Mucosa of rectum (tissue), 2 donors: ENCODE measurements around the gene KDM4B.

Experiments used
- H3K27ac ChIP-seq, 2 donors: one replicate each; pipeline ENCODE4 v1.7.0; 2013; ENCODE audit warnings: inconsistent platforms in 2 of 2, low read depth in 2 of 2, low read length in 2 of 2
- H3K27me3 ChIP-seq, 2 donors: one replicate each; pipeline ENCODE4 v1.7.0; 2013; ENCODE audit warnings: low read length in 2 of 2; ENCODE audit not compliant: control insufficient read depth in 2 of 2, insufficient read depth in 2 of 2
- H3K36me3 ChIP-seq, 2 donors: one replicate each; pipeline ENCODE4 v1.7.0; 2013; ENCODE audit warnings: low read length in 2 of 2; ENCODE audit not compliant: control insufficient read depth in 2 of 2, insufficient read depth in 2 of 2
- H3K4me1 ChIP-seq, 2 donors: one replicate each; pipeline ENCODE4 v1.7.0; 2013; ENCODE audit warnings: low read length in 2 of 2, mild to moderate bottlenecking in 1 of 2; ENCODE audit not compliant: control insufficient read depth in 2 of 2, insufficient read depth in 2 of 2
- H3K4me3 ChIP-seq, 2 donors: one replicate each; pipeline ENCODE4 v1.7.0; 2013; ENCODE audit warnings: low read length in 2 of 2
- H3K9ac ChIP-seq, 2 donors: one replicate each; pipeline ENCODE4 v1.7.0; 2013; ENCODE audit warnings: low read length in 2 of 2, low read depth in 1 of 2, mild to moderate bottlenecking in 1 of 2
- H3K9me3 ChIP-seq, 2 donors: one replicate each; pipeline ENCODE4 v1.7.0; 2013; ENCODE audit warnings: low read length in 2 of 2; ENCODE audit not compliant: control insufficient read depth in 2 of 2
- donor health status: healthy.
- donor health status: Normal muscosa, but diverticular disease.

The KDM4B gene

DNA sequence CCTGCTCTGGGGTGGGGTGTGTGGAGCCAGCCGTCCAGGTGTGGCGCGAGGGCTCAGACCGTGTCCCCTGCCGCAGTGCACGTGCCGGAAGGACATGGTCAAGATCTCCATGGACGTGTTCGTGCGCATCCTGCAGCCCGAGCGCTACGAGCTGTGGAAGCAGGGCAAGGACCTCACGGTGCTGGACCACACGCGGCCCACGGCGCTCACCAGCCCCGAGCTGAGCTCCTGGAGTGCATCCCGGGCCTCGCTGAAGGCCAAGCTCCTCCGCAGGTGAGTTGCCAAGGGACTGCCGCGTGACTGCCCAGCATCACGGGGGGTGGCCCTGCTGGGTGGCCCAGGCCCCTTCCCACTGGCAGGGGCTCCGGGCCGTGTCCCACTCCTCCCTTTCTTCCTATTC lies 141.6 kb downstream of the KDM4B start:
- Histone ChIP-seq H3K27me3 (no peaks in the 10 kb centered on the region), H3K4me1 (no peaks in the 10 kb centered on the region), H3K27ac (no peak overlapping the region), H3K36me3 (peaks cover 17 to 18% of the 10 kb centered on the region in 2 donors), H3K9me3 (no peaks in the 10 kb centered on the region), H3K9ac (no peak overlapping the region), H3K4me3 (no peak overlapping the region)

DNA sequence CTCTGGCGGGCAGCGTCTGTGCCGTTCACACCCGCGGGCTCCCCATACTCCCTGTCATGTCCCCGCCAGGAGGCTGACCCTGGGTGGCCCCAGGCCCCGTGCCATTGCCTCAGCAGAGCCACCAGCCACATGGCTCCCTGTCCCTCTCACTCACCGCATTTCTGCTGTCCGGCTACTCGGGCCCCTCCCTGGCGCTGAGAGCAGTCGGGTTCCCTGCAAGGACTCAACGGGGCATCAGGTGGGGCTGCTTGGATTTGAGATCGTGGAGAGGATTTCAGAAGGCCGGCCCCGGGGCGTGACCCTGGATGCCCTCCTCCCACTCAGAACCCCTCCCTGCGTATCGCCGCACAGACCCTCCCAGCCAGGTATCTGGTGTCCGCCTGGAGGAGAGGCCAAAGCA lies 142.1 kb downstream of the KDM4B start:
- peaks cover 17 to 18% of the 10 kb centered on the region in 2 donors for H3K36me3 ChIP-seq
- no peaks in the 10 kb centered on the region for H3K4me1 ChIP-seq
- no peaks in the 10 kb centered on the region for H3K9me3 ChIP-seq
- no peak overlapping the region for H3K4me3 ChIP-seq
- H3K9ac ChIP-seq, result no peak overlapping the region
- no peaks in the 10 kb centered on the region for H3K27me3 ChIP-seq
- no peak overlapping the region for H3K27ac ChIP-seq

DNA sequence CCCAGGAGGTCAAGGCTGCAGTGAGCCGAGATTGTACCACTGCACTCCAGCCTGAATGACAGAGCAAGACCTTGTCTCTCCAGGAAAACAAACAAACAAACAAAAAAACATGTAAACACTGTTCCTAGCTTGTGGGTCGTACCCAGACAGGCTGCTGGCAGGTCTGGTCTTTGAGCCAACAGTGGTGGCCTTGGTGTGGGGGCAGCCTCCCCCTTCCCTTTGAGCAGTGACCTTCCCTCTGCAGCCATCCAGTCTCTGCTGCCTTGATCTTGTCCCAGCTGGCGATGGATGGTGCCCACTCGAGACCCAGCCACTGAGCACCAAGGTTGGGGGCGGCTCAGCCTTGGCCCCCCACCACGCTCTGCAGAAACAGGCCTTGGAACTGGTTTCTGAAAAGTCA lies 143.3 kb downstream of the KDM4B start:
- Histone ChIP-seq H3K9ac (no peak overlapping the region), H3K4me1 (no peaks in the 10 kb centered on the region), H3K27me3 (no peaks in the 10 kb centered on the region), H3K9me3 (no peaks in the 10 kb centered on the region), H3K27ac (no peak overlapping the region), H3K36me3 (peaks cover 17 to 18% of the 10 kb centered on the region in 2 donors), H3K4me3 (no peak overlapping the region)

DNA sequence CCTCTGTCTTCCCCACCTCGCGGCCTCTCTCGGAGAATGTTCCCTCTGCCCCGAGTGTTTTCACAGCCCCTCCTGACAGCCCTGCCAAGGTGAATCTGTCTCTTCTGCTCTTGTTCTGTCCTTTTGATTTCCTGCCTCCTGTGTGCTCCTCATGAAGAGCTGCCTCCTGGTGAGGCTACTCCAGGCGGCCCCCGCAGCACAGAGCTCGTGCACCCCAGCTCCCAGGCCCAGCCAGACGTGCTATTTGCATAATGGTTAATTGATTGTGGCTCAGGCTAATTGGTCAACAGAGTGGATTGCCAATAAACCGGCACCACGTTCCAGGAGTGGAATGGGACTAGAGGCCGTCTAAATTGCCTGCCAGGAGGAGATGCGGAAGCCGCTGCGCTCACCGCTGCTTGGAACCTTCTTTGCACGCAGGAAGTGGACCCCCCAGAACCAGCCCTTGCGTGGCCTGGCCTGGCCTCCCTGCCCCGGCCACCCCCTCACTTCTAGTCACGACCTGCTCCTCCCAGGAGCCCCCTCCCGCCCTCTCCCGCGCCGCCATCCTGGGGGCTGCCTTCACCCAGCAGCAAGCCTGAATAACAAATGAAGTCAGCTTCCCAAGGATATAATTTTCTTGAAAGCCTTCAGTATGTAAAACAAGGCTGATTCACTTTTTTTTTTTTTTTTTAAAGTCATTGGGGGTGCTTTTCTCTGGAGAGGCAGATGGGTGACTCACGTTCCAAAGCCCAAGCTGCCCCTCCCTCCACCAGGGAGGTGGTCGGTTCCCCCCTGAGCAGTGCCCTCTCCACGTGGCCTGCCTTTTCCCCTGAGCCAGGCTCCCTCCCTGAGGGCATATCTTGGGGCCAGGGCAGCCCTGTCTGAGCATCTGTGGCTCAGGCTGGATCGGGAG lies 144.0 kb downstream of the KDM4B start:
- H3K27me3 ChIP-seq, result no peaks in the 10 kb centered on the region
- no peaks in the 10 kb centered on the region for H3K4me1 ChIP-seq
- no peak overlapping the region for H3K27ac ChIP-seq
- no peak overlapping the region for H3K9ac ChIP-seq
- no peak overlapping the region for H3K4me3 ChIP-seq
- no peaks in the 10 kb centered on the region for H3K9me3 ChIP-seq
- H3K36me3 ChIP-seq, result peaks cover 17 to 18% of the 10 kb centered on the region in 2 donors

DNA sequence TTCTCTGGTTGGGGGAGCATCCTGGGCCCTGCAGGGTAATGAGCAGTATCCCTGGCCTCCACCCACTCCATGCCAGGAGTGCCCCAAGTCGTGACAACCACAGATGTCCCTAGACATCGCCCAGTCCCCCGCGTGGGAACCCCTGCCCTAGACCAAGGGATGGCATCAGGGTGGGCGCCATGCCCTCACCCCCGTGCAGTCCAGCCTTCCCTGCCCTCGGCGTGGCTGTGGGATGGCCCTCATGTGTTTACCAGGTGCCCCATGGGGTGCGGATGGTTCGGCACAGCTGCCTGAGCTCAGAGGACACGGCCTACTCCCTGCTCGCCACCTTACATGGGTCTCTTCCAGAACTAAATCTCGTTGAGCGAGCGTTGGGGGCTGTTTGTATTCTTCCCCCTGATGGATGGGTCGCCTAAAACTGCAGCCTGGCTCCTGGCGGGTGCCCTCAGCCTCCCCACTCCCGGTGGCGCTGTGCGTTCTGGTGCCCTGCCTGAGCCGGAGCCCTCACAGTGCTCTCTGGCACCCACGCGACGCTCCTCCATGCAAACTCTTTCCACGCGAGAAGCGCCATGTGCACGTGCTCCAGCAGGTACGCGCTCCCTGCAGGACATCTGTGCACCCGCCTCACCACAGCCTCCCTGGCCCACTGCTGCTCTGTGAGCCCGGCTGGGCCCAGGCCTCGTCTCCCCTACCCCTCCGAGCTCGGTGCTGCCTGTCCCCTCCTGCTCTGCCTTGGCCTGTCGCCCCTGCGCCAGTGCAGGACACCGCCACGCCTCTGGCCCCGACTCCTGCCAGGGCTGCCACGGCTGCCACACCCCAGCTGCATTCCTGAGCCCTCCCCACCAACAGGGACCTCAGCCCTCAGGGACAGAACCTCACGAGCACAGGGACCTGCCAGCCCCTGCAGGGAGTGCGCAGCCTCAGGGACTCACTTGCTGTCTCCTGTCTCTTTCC lies 145.0 kb downstream of the KDM4B start:
- Histone ChIP-seq H3K27me3 (no peaks in the 10 kb centered on the region), H3K36me3 (peaks cover 17 to 18% of the 10 kb centered on the region in 2 donors), H3K9ac (no peak overlapping the region), H3K9me3 (no peaks in the 10 kb centered on the region), H3K27ac (no peak overlapping the region), H3K4me1 (no peaks in the 10 kb centered on the region), H3K4me3 (no peak overlapping the region)

DNA sequence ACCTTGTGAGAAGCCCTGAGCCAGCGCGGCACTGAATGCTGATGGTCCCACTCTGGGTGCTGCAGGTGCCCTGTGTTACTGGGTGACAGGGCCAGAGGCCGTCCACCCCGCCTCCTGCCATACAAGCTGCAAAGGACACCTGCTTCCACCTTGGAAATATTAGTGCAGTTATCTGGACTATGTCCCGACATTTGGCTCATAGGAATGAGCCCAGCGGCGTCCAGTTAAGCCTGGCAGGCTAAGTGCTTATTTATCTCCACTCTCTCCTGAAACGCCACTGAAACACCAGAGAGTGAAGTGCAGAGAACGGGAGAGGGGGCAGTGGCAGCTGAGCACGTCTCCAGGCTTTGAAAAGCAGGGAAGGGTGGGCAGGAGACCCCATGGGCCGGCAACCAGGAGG lies 145.8 kb downstream of the KDM4B start:
- H3K4me1 ChIP-seq, result no peaks in the 10 kb centered on the region
- no peak overlapping the region for H3K9ac ChIP-seq
- H3K27me3 ChIP-seq, result no peaks in the 10 kb centered on the region
- H3K27ac ChIP-seq, result no peak overlapping the region
- no peaks in the 10 kb centered on the region for H3K9me3 ChIP-seq
- no peak overlapping the region for H3K4me3 ChIP-seq
- H3K36me3 ChIP-seq, result peaks cover 15 to 18% of the 10 kb centered on the region in 2 donors

DNA sequence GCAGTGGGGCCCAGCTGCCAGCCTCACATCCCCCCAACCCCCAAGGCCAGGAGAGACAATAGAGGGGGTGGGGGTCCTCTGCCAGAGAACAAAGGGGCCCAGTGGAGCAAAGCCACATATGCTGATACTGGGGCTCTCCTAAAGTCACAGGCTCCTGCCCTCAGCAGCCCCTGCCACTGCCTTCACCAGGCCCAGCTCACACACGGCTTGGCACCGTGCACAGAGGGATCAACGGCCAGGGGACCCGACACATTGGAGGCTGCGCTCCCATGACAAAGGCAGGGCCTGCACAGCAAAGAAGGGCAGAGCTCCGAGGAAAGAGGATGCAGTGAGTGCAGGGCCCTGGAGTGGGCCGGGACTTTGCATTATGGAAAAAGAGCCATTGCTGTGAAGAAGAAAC lies 146.4 kb downstream of the KDM4B start:
- no peak overlapping the region for H3K27ac ChIP-seq

DNA sequence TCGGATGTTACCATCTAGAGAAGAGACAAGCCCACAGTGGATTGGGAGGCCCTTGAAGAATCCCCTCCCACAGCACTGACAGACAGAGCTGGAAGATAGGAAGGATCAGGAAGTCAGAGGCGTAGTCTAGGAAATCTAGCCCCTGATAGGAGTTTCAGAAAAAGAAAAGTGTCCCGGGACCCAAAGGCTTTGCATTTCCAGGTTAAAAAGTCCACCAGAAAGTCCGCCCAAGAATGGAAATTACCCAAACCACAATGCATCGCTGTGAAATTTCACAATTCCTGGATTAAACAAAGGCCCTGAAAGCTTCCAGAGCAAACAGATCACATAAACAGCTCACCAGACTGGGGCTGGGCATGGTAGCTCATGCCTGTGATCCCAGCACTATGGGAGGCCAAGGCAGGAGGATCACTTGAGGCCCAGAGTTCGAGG lies 146.9 kb downstream of the KDM4B start:
- H3K4me3 ChIP-seq, result no peak overlapping the region
- no peak overlapping the region for H3K27ac ChIP-seq
- H3K36me3 ChIP-seq, result peaks cover 15 to 17% of the 10 kb centered on the region in 2 donors

More for the DNA sequence above, 146.4 kb downstream of the KDM4B start:
- Histone ChIP-seq H3K36me3 (peaks cover 15 to 18% of the 10 kb centered on the region in 2 donors), H3K4me3 (no peak overlapping the region), H3K9ac (no peak overlapping the region), H3K4me1 (no peaks in the 10 kb centered on the region), H3K27me3 (no peaks in the 10 kb centered on the region), H3K9me3 (no peaks in the 10 kb centered on the region)

DNA sequence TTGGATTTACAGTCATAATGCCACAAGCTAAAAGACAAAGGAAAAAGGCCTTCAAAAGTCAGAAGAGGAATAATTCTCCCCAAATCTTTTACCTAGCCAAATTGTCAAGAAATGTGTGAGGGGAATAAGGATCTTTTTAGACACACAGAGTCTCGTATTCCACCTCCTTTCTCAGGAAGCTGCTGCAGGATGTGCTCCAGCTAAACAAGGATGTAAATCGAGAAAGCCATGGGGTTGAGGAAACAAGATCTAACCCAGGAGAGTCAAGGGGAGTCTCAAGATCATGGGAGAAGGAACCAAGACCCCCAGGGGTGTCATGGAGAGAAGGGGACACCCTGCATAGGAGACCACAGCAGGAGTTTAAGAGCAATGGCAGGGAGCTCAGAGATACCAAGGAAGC lies 147.4 kb downstream of the KDM4B start:
- Histone ChIP-seq H3K27me3 (no peaks in the 10 kb centered on the region), H3K36me3 (peaks cover 14 to 15% of the 10 kb centered on the region in 2 donors), H3K9ac (no peak overlapping the region), H3K4me3 (no peak overlapping the region), H3K9me3 (no peaks in the 10 kb centered on the region), H3K4me1 (no peaks in the 10 kb centered on the region), H3K27ac (no peak overlapping the region)

More for the DNA sequence above, 146.9 kb downstream of the KDM4B start:
- no peaks in the 10 kb centered on the region for H3K9me3 ChIP-seq
- no peaks in the 10 kb centered on the region for H3K27me3 ChIP-seq
- H3K4me1 ChIP-seq, result no peaks in the 10 kb centered on the region
- H3K9ac ChIP-seq, result no peak overlapping the region

DNA sequence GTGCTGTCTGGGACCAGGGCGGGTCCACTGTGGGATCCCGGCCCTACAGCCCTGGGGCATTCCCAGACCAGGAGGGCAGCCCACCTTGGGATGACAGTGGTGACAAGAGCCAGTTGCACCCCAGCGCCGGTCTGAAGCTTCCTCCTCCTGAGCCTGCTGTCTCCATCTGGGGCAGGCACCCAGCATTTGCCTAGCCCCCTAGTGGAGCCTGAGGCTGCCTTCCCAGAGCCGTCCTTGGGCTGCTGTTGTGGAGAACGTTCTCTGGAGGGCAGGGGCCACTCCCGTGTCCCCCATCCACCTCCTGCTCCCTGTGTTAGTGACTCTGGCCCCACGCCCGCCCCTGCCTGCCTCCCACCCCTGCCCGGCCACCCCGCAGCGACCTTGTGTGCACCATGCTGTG lies 148.5 kb downstream of the KDM4B start:
- H3K27me3 ChIP-seq, result no peaks in the 10 kb centered on the region
- H3K4me1 ChIP-seq, result no peaks in the 10 kb centered on the region
- no peak overlapping the region for H3K27ac ChIP-seq
- H3K36me3 ChIP-seq, result peaks cover 6 to 13% of the 10 kb centered on the region in 2 donors
- H3K9ac ChIP-seq, result no peak overlapping the region
- H3K9me3 ChIP-seq, result no peaks in the 10 kb centered on the region
- no peak overlapping the region for H3K4me3 ChIP-seq
